H1 (cell line): ENCODE measurements around the gene SRPRA. TPM values are rescaled to one million over a fixed set of nuclear protein-coding genes. Genes with fewer than 3 reads are reported as not detected.

Source experiments
- CTCF ChIA-PET: fragments of 300-600 bp; sonication (Branson Sonifier 250); formaldehyde crosslinking; loops from one replicate; lab custom pipeline; 2021; ENCODE audit not compliant: partially characterized antibody; lab: Charles Lee
- POLR2A ChIA-PET: fragments of 300-600 bp; sonication (Branson Sonifier 250); formaldehyde crosslinking; loops from one replicate; lab custom pipeline; 2021; ENCODE audit warnings: inconsistent platforms; ENCODE audit not compliant: partially characterized antibody; lab: Charles Lee
- DNase-seq, 2 experiments: peaks; one replicate each; pipeline versions ENCODE4 v3.0.0 to v3.0.0-alpha.2; 2010 to 2022; ENCODE audit warnings: low spot score in 2 of 2, low read depth in 1 of 2, mixed read lengths in 1 of 2
- FAIRE-seq: peaks from 2 replicates; lab custom pipeline; 2011; peaks lifted over from hg19 to GRCh38; lab: Jason Lieb, UNC
- H2AFZ ChIP-seq: 2 replicates; pipeline ENCODE4 v1.8.1; 2012; ENCODE audit warnings: low read length, inconsistent platforms
- H2AK5ac ChIP-seq: 2 replicates; pipeline ENCODE4 v1.6.1; 2013; ENCODE audit warnings: low read depth, low read length
- H2BK120ac ChIP-seq: replicated peaks from 2 replicates; pipeline ENCODE3; 2013; ENCODE audit warnings: low read depth, low read length, inconsistent platforms
- H2BK12ac ChIP-seq: 2 replicates; pipeline ENCODE4 v1.6.1; 2013; ENCODE audit warnings: low read depth, low read length
- H2BK15ac ChIP-seq: 2 replicates; pipeline ENCODE4 v1.6.1; 2013; ENCODE audit warnings: low read length
- H2BK20ac ChIP-seq: 2 replicates; pipeline ENCODE4 v1.6.1; 2013; ENCODE audit warnings: low read length
- H2BK5ac ChIP-seq: 2 replicates; pipeline ENCODE4 v1.6.1; 2013; ENCODE audit warnings: low read depth, low read length
- H3K14ac ChIP-seq: 2 replicates; pipeline ENCODE4 v1.6.1; 2013; ENCODE audit warnings: inconsistent platforms; ENCODE audit not compliant: insufficient read length
- H3K18ac ChIP-seq: 2 replicates; pipeline ENCODE4 v1.6.1; 2013; ENCODE audit warnings: low read length; ENCODE audit errors: extremely low read depth
- H3K23ac ChIP-seq: 2 replicates; pipeline ENCODE4 v1.6.1; 2013; ENCODE audit warnings: inconsistent platforms; ENCODE audit not compliant: insufficient read length
- H3K23me2 ChIP-seq: 2 replicates; pipeline ENCODE4 v1.6.1; 2013; ENCODE audit warnings: low read depth, low read length
- H3K27ac ChIP-seq: 2 replicates; pipeline ENCODE4 v1.6.1; 2011; ENCODE audit warnings: low read depth, low read length, inconsistent platforms
- H3K27me3 ChIP-seq, 4 experiments: replicated peaks in 1 of 4; 1 replicate in 1 of 4; 2 replicates in 3 of 4; pipeline versions ENCODE4 v1.6.1 to v1.8.1; 2011 to 2013; ENCODE audit warnings: low read length in 3 of 4, mild to moderate bottlenecking in 3 of 4, inconsistent platforms in 2 of 4, mixed read lengths in 2 of 4, moderate library complexity in 1 of 4; ENCODE audit not compliant: control insufficient read depth in 3 of 4, insufficient read depth in 3 of 4; ENCODE audit errors: extremely low read depth in 1 of 4
- H3K36me3 ChIP-seq, 4 experiments: 2 replicates each; pipeline versions ENCODE4 v1.6.1 to v1.8.1; 2011 to 2013; ENCODE audit warnings: mild to moderate bottlenecking in 4 of 4, low read length in 3 of 4, moderate library complexity in 2 of 4, control low read depth in 1 of 4, inconsistent platforms in 1 of 4; ENCODE audit not compliant: insufficient read depth in 4 of 4, control insufficient read depth in 2 of 4
- H3K4ac ChIP-seq: replicated peaks from 2 replicates; pipeline ENCODE3; 2013; ENCODE audit warnings: low read length, low read depth, mixed read lengths, inconsistent platforms; ENCODE audit not compliant: insufficient read length
- H3K4me1 ChIP-seq, 4 experiments: replicated peaks in 1 of 4; 1 replicate in 1 of 4; 2 replicates in 3 of 4; pipeline versions ENCODE4 v1.6.1 to v1.8.1; 2011 to 2013; ENCODE audit warnings: low read length in 3 of 4, inconsistent platforms in 2 of 4, mixed read lengths in 1 of 4; ENCODE audit not compliant: insufficient read depth in 4 of 4, control insufficient read depth in 3 of 4
- H3K4me2 ChIP-seq, 2 experiments: 2 replicates each; pipeline versions ENCODE4 v1.6.1 to v1.8.1; 2011 to 2013; ENCODE audit warnings: low read depth in 2 of 2, low read length in 2 of 2, control low read depth in 1 of 2, inconsistent platforms in 1 of 2, mild to moderate bottlenecking in 1 of 2; ENCODE audit not compliant: insufficient read depth in 1 of 2
- H3K4me3 ChIP-seq, 4 experiments: fragments of 200-600, 300-600 bp in 1 of 4; sonication (generic), shearing (Covaris generic), sonication (Bioruptor Twin) in 1 of 4; 2 replicates each; pipeline versions ENCODE4 v1.5.1 to v1.8.1; 2011 to 2016; ENCODE audit warnings: low read length in 4 of 4, low read depth in 3 of 4, control low read depth in 2 of 4, inconsistent platforms in 2 of 4, mild to moderate bottlenecking in 2 of 4, mixed read lengths in 1 of 4, moderate library complexity in 1 of 4; ENCODE audit not compliant: insufficient read depth in 2 of 4; ENCODE audit errors: extremely low read depth in 1 of 4
- H3K56ac ChIP-seq: replicated peaks from 2 replicates; pipeline ENCODE3; 2013; ENCODE audit warnings: low read depth, mild to moderate bottlenecking, mixed read lengths, low read length, inconsistent platforms; ENCODE audit not compliant: insufficient read length
- H3K79me1 ChIP-seq: 2 replicates; pipeline ENCODE4 v1.6.1; 2013; ENCODE audit warnings: low read depth, low read length, control low read depth
- H3K79me2 ChIP-seq, 2 experiments: 2 replicates each; pipeline versions ENCODE4 v1.6.1 to v1.8.1; 2012 to 2013; ENCODE audit warnings: low read length in 2 of 2, mild to moderate bottlenecking in 2 of 2, inconsistent platforms in 1 of 2; ENCODE audit not compliant: insufficient read depth in 2 of 2, control insufficient read depth in 1 of 2
- H3K9ac ChIP-seq, 4 experiments: replicated peaks in 1 of 4; 1 replicate in 1 of 4; 2 replicates in 3 of 4; pipeline versions ENCODE4 v1.6.1 to v1.8.1; 2011 to 2013; ENCODE audit warnings: low read depth in 3 of 4, low read length in 3 of 4, control low read depth in 2 of 4, mild to moderate bottlenecking in 2 of 4, moderate library complexity in 2 of 4, inconsistent platforms in 1 of 4; ENCODE audit errors: extremely low read depth in 1 of 4
- H3K9me3 ChIP-seq, 2 experiments: 2 replicates each; pipeline versions ENCODE4 v1.6.1 to v1.8.1; 2012 to 2013; ENCODE audit warnings: mild to moderate bottlenecking in 2 of 2, moderate library complexity in 2 of 2, control low read depth in 1 of 2, inconsistent platforms in 1 of 2, low read depth in 1 of 2, low read length in 1 of 2, mixed read lengths in 1 of 2; ENCODE audit not compliant: insufficient read depth in 2 of 2
- H4K20me1 ChIP-seq, 2 experiments: replicated peaks in 1 of 2; 2 replicates each; pipeline versions ENCODE3 to v1.8.1; 2011 to 2013; ENCODE audit warnings: inconsistent platforms in 2 of 2, low read length in 2 of 2, mild to moderate bottlenecking in 1 of 2; ENCODE audit not compliant: insufficient read depth in 2 of 2, control insufficient read depth in 1 of 2
- H4K5ac ChIP-seq: 2 replicates; pipeline ENCODE4 v1.6.1; 2013; ENCODE audit warnings: low read length, low read depth, mixed read lengths, inconsistent platforms; ENCODE audit not compliant: insufficient read length
- H4K8ac ChIP-seq: 2 replicates; pipeline ENCODE4 v1.8.0; 2013; ENCODE audit warnings: mild to moderate bottlenecking, moderate library complexity, low read length, inconsistent platforms; ENCODE audit not compliant: insufficient read depth; ENCODE audit errors: extremely low read depth
- H4K91ac ChIP-seq: replicated peaks from 2 replicates; pipeline ENCODE3; 2013; ENCODE audit warnings: low read length, mixed read lengths, inconsistent platforms; ENCODE audit not compliant: insufficient read length
- CEBPB ChIP-seq: IDR thresholded peaks from 2 replicates; pipeline ENCODE4 v1.6.1; 2012; ENCODE audit warnings: low read depth, low read length
- EGR1 ChIP-seq: IDR thresholded peaks from 2 replicates; pipeline ENCODE4 v1.6.1; 2011; ENCODE audit warnings: low read depth, low read length, borderline replicate concordance
- MAFK ChIP-seq: IDR thresholded peaks from 2 replicates; pipeline ENCODE4 v1.6.1; 2012; ENCODE audit warnings: low read depth, mild to moderate bottlenecking, improper control_type of control experiment, low read length
- WGBS, 2 experiments: shearing (Covaris generic) in 1 of 2; methylation state at CpG; one replicate each; pipeline versions ENCODE4 v1.1.6 to v1.1.7; 2013 to 2015; ENCODE audit warnings: low lambda C conversion rate in 2 of 2, mixed read lengths in 2 of 2, inconsistent platforms in 1 of 2, low coverage in 1 of 2, missing lambda C conversion rate in 1 of 2; ENCODE audit not compliant: insufficient replicate concordance in 2 of 2, insufficient coverage in 1 of 2, insufficient read length in 1 of 2; ENCODE audit errors: extremely low coverage in 1 of 2, missing lambda C conversion rate in 1 of 2; 5-methylcytosine and 5-hydroxymethylcytosine counted together
- polyA plus RNA-seq, 7 experiments: library from polyadenylated mRNA; depleted of rRNA in 3 of 7; stranded (reverse) in 5 of 7; unstranded in 2 of 7; fragments of >200 nt in 5 of 7; fragments of 200-250 nt in 2 of 7; gene quantifications; 1 replicate in 5 of 7; 2 replicates in 1 of 7; 4 replicates in 1 of 7; pipeline versions ENCODE4 v1.2.1 to v1.2.3, GENCODE V29; 2011 to 2013; ENCODE audit warnings: missing spikeins in 2 of 7, mixed read lengths in 2 of 7
- total RNA-seq: library from RNA; stranded (reverse); fragmentation: NEBNext Ultra II Directional; extraction: Animal tissue kit (Norgen Biotek cat#: 25700); gene quantifications from 2 replicates; pipeline ENCODE4 v1.2.1, GENCODE V29; 2021

The SRPRA gene
- total and polyA plus RNA-seq, 2 of the 8 experiments (the other 6 are each of a cell fraction or from before 2014, with no cell fraction given): 57.6 to 62.0 TPM

GRCh38 chr11:126257144-126257543, 11.6 kb downstream of the SRPRA start:
- ChIA-PET POLR2A (interaction anchor here (0.7 to 2.1 kb wide), 4 partner anchors 9 to 86 kb away, joined by 4 to 7 read pairs (median 4); partner anchors contain the start of gene SRPRA), CTCF (interaction anchor here (0.6 to 1.3 kb wide), 2 partner anchors 29 to 231 kb away, joined by 3 read pairs; no protein-coding TSS in a partner anchor)
- Histone ChIP-seq H3K4me1 (no peaks in the 10 kb centered on the region), H3K27ac (no peak overlapping the region), H3K4ac (no peak overlapping the region), H4K20me1 (peaks cover 0 to 3% of the 10 kb centered on the region in 2 experiments), H3K18ac (no peak overlapping the region), H2BK120ac (no peak overlapping the region), H3K36me3 (peaks cover 5 to 49% (median 29%) of the 10 kb centered on the region in 4 experiments), H2BK12ac (no peak overlapping the region), H3K23ac (no peak overlapping the region), H3K23me2 (no peaks in the 10 kb centered on the region), H3K4me3 (no peak overlapping the region), H3K79me1 (no peaks in the 10 kb centered on the region), H3K4me2 (no peak overlapping the region), H2BK5ac (no peak overlapping the region), H3K56ac (no peak overlapping the region), H3K14ac (no peak overlapping the region), H3K79me2 (no peaks in the 10 kb centered on the region), H4K91ac (no peak overlapping the region), H2BK20ac (no peak overlapping the region), H2AFZ (no peak overlapping the region), H3K9ac (no peak overlapping the region), H2BK15ac (no peak overlapping the region), H4K8ac (no peak overlapping the region), H3K27me3 (no peaks in the 10 kb centered on the region), H3K9me3 (no peaks in the 10 kb centered on the region), H4K5ac (no peak overlapping the region), H2AK5ac (no peak overlapping the region)
- FAIRE-seq (no peak), DNase-seq (no peak)
- 95% methylated on average over 2 of the region's 2 CpGs; no CpG with 5 or more reads in 1 of the 2 experiments for WGBS, 2 experiments
- TF ChIP-seq EGR1: no peak
- peak; percentile 37; the same call in 1 of the 2 replicates for TF ChIP-seq CEBPB
- TF ChIP-seq MAFK: no peak
